Measurements from ENCODE around the gene NTNG1.

NTNG1 gene

GRCh38 chr1:107315652-107316051 is 174.8 kb downstream of the NTNG1 start:
- no peak for DNase-seq (ENCODE audit: low read depth in 1 of 2, low spot score in 1 of 2)
- no peaks in the 10 kb centered on the region for H3K27me3 ChIP-seq (ENCODE audit: insufficient read depth, poor library complexity, severe bottlenecking)
- no peak for TF ChIP-seq REST (IDR thresholded peaks at IDR 0.05; ENCODE audit: insufficient replicate concordance, low read depth)
- TF ChIP-seq, protein P1, sequence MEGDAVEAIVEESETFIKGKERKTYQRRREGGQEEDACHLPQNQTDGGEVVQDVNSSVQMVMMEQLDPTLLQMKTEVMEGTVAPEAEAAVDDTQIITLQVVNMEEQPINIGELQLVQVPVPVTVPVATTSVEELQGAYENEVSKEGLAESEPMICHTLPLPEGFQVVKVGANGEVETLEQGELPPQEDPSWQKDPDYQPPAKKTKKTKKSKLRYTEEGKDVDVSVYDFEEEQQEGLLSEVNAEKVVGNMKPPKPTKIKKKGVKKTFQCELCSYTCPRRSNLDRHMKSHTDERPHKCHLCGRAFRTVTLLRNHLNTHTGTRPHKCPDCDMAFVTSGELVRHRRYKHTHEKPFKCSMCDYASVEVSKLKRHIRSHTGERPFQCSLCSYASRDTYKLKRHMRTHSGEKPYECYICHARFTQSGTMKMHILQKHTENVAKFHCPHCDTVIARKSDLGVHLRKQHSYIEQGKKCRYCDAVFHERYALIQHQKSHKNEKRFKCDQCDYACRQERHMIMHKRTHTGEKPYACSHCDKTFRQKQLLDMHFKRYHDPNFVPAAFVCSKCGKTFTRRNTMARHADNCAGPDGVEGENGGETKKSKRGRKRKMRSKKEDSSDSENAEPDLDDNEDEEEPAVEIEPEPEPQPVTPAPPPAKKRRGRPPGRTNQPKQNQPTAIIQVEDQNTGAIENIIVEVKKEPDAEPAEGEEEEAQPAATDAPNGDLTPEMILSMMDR (IDR thresholded peaks at IDR 0.05; ENCODE audit: insufficient read depth, low read length) = no peak
- TF ChIP-seq POLR2AphosphoS5 (IDR thresholded peaks at IDR 0.05; ENCODE audit: low read depth) = no peak
- no peak for TF ChIP-seq GABPA (IDR thresholded peaks at IDR 0.05; ENCODE audit: low read depth)
- no peak for TF ChIP-seq SPI1 (IDR thresholded peaks at IDR 0.05; ENCODE audit: borderline replicate concordance, low read depth)
- H3K4me3 ChIP-seq (replicated peaks; ENCODE audit: insufficient read depth, low read length) = no peak overlapping the region
- H3K27ac ChIP-seq (replicated peaks) = no peak overlapping the region

DNA sequence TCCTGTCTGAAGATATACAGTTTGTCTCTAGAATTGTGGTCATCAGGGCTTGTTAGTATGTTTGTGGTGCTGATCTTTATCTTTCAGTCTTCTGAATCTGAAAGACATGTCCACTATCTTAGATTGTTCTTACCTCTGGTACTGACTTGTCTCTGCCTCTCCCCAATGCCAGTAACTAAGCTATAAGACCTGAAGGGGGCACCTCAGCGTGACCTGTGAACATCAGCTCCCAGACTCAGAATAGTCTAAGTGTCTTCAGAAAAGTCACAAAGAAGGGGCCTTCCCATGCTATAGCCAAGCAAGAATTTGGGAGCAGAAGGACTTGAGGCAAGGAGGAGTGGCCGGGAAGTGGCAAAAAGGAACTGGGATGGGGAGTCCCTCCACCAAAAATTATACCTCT is 178.1 kb downstream of the NTNG1 start:
- Histone ChIP-seq H3K27ac (replicated peaks) (no peak overlapping the region), H3K4me3 (replicated peaks; ENCODE audit: insufficient read depth, low read length) (no peak overlapping the region), H3K27me3 (ENCODE audit: insufficient read depth, poor library complexity, severe bottlenecking) (no peaks in the 10 kb centered on the region)
- DNase-seq (ENCODE audit: low read depth in 1 of 2, low spot score in 1 of 2) = no peak
- TF ChIP-seq REST (IDR thresholded peaks at IDR 0.05; ENCODE audit: insufficient replicate concordance, low read depth) = no peak

DNA sequence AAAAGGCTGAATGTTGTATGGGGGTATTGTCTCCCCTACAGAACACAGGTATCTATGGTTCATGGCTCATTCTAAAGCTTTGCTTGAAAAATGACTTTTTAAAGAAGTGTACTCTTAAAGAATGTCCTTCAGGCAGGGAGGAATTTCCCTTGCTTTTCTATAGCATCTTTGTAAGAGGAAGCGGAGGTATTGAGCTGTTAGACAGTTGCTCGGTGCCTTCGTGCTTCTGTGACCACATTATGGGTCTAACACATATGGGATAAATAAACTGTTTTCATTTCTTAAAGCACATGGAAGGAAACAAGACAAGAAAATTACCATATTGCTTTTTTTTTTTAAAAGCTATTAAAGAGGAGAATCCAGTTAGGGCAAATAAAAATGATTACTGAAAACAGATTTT is 182.9 kb downstream of the NTNG1 start:
- DNase-seq (ENCODE audit: low read depth in 1 of 2, low spot score in 1 of 2) = no peak

More for the DNA sequence above, 182.9 kb downstream of the NTNG1 start:
- H3K27ac ChIP-seq (replicated peaks) = no peak overlapping the region
- H3K4me3 ChIP-seq (replicated peaks; ENCODE audit: insufficient read depth, low read length) = no peak overlapping the region
- H3K27me3 ChIP-seq (ENCODE audit: insufficient read depth, poor library complexity, severe bottlenecking) = peaks cover 4% of the 10 kb centered on the region
- TF ChIP-seq POLR2AphosphoS5 (IDR thresholded peaks at IDR 0.05; ENCODE audit: low read depth) (no peak), REST (IDR thresholded peaks at IDR 0.05; ENCODE audit: insufficient replicate concordance, low read depth) (no peak), SPI1 (IDR thresholded peaks at IDR 0.05; ENCODE audit: borderline replicate concordance, low read depth) (no peak), GABPA (IDR thresholded peaks at IDR 0.05; ENCODE audit: low read depth) (no peak)
- TF ChIP-seq, protein P1 (IDR thresholded peaks at IDR 0.05; ENCODE audit: insufficient read depth, low read length) = no peak
